Neural cell (in vitro differentiated cells): ENCODE data around the gene ATP9B. TPM values are rescaled to one million over a fixed set of nuclear protein-coding genes. Genes with fewer than 3 reads are reported as not detected.

Experiments used
- H2AFZ ChIP-seq: fragments of 200-600, 300-800 bp; sonication (generic), shearing (Covaris generic); 2 replicates; pipeline ENCODE4 v1.6.0; 2014; ENCODE audit warnings: low read depth, mild to moderate bottlenecking, antibody characterized with exemption, low read length, moderate library complexity
- H3F3A ChIP-seq: fragments of 200-600 bp; shearing (Covaris generic); 2 replicates; pipeline ENCODE4 v1.6.1; 2016; ENCODE audit warnings: mild to moderate bottlenecking, moderate library complexity, mixed read lengths, antibody characterized with exemption, low read length; ENCODE audit not compliant: insufficient read depth, poor library complexity, severe bottlenecking
- H3K27ac ChIP-seq: fragments of 200-600, 300-800 bp; sonication (generic), shearing (Covaris generic); 2 replicates; pipeline ENCODE4 v1.5.1; 2014; ENCODE audit warnings: mild to moderate bottlenecking, low read length, moderate library complexity
- H3K27me3 ChIP-seq: fragments of 300-800, 200-600 bp; sonication (generic), shearing (Covaris generic); 2 replicates; pipeline ENCODE4 v1.6.0; 2014; ENCODE audit warnings: mild to moderate bottlenecking, low read depth, low read length, moderate library complexity; ENCODE audit not compliant: insufficient read depth
- H3K36me3 ChIP-seq: fragments of 300-800, 200-600 bp; sonication (generic), shearing (Covaris generic); 2 replicates; pipeline ENCODE4 v1.5.1; 2014; ENCODE audit warnings: mild to moderate bottlenecking, antibody characterized with exemption, low read length, moderate library complexity; ENCODE audit not compliant: insufficient read depth
- H3K4me2 ChIP-seq: fragments of 300-800, 200-600 bp; sonication (generic), shearing (Covaris generic); 2 replicates; pipeline ENCODE4 v1.6.0; 2014; ENCODE audit warnings: mild to moderate bottlenecking, low read length
- H3K4me3 ChIP-seq: fragments of 300-800, 200-600 bp; sonication (generic), shearing (Covaris generic); 2 replicates; pipeline ENCODE4 v1.5.1; 2014; ENCODE audit warnings: mild to moderate bottlenecking, low read length, moderate library complexity
- H3K79me2 ChIP-seq: fragments of 200-600 bp; shearing (Covaris generic); replicated peaks from 2 replicates; pipeline ENCODE4 v1.6.0; 2014; ENCODE audit warnings: mild to moderate bottlenecking, low read length, moderate library complexity; ENCODE audit not compliant: insufficient read depth
- H3K9ac ChIP-seq: fragments of 300-800, 200-600 bp; sonication (generic), shearing (Covaris generic); 2 replicates; pipeline ENCODE4 v1.6.1; 2016; ENCODE audit warnings: mild to moderate bottlenecking, low read length, mixed read lengths
- H3K9me2 ChIP-seq: fragments of 200-600 bp; shearing (Covaris generic); 2 replicates; pipeline ENCODE4 v1.6.1; 2016; ENCODE audit warnings: mild to moderate bottlenecking, low read length, mixed read lengths; ENCODE audit not compliant: insufficient read depth
- H3K9me3 ChIP-seq: fragments of 200-600, 300-800 bp; sonication (generic), shearing (Covaris generic); 2 replicates; pipeline ENCODE4 v1.6.1; 2016; ENCODE audit warnings: mild to moderate bottlenecking, mixed run types, low read length, moderate library complexity, mixed read lengths
- H4K20me1 ChIP-seq: fragments of 200-600 bp; shearing (Covaris generic); 2 replicates; pipeline ENCODE4 v1.6.1; 2016; ENCODE audit warnings: mild to moderate bottlenecking, mixed run types; ENCODE audit not compliant: insufficient read depth
- CTCF ChIP-seq: fragments of 450-650 bp; IDR thresholded peaks from 2 replicates; pipeline ENCODE4 v1.5.1; 2014; ENCODE audit warnings: antibody characterized with exemption, mild to moderate bottlenecking, moderate library complexity; ENCODE audit not compliant: poor library complexity, severe bottlenecking
- EP300 ChIP-seq: fragments of 450-650 bp; conservative IDR thresholded peaks from 2 replicates; pipeline ENCODE4 v1.6.1; 2014; ENCODE audit warnings: antibody characterized with exemption, mild to moderate bottlenecking, moderate library complexity; ENCODE audit not compliant: poor library complexity, severe bottlenecking
- EZH2 ChIP-seq: fragments of 200-600, 300-800 bp; shearing (Covaris generic), sonication (generic); IDR thresholded peaks from 2 replicates; pipeline ENCODE4 v1.6.1; 2014; ENCODE audit warnings: antibody characterized with exemption, low read length, borderline replicate concordance, mild to moderate bottlenecking; ENCODE audit not compliant: insufficient read depth, poor library complexity, severe bottlenecking
- MXI1 ChIP-seq: fragments of 450-650 bp; conservative IDR thresholded peaks from 2 replicates; pipeline ENCODE4 v1.6.1; 2014; ENCODE audit warnings: antibody characterized with exemption, mild to moderate bottlenecking; ENCODE audit not compliant: poor library complexity, severe bottlenecking
- POLR2AphosphoS5 ChIP-seq: IDR thresholded peaks from 2 replicates; pipeline ENCODE4 v1.6.1; 2012
- RAD21 ChIP-seq: fragments of 450-650 bp; conservative IDR thresholded peaks from 2 replicates; pipeline ENCODE4 v1.6.1; 2014; ENCODE audit warnings: antibody characterized with exemption, mild to moderate bottlenecking, moderate library complexity
- REST ChIP-seq: IDR thresholded peaks from 2 replicates; pipeline ENCODE4 v1.6.1; 2012; ENCODE audit warnings: borderline replicate concordance
- SMC3 ChIP-seq: fragments of 450-650 bp; conservative IDR thresholded peaks from 2 replicates; pipeline ENCODE4 v1.6.1; 2014; ENCODE audit warnings: antibody characterized with exemption, mild to moderate bottlenecking, moderate library complexity; ENCODE audit not compliant: poor library complexity
- TAF1 ChIP-seq: IDR thresholded peaks from 2 replicates; pipeline ENCODE4 v1.6.1; 2012; ENCODE audit warnings: low read depth
- polyA plus RNA-seq: library from polyadenylated mRNA; depleted of rRNA; stranded (reverse); fragments of >200 nt; gene quantifications from 2 replicates; pipeline ENCODE4 v1.2.3, GENCODE V29; 2014

The ATP9B gene
- polyA plus RNA-seq, 1 donor from 2014 or later = 15.4 TPM

- Histone ChIP-seq H3K9me3 (no peaks in the 10 kb centered on the region), H3K79me2 (no peaks in the 10 kb centered on the region), H3K4me2 (no peak overlapping the region), H3K27me3 (no peaks in the 10 kb centered on the region), H3F3A (no peaks in the 10 kb centered on the region), H4K20me1 (no peaks in the 10 kb centered on the region), H3K9ac (no peak overlapping the region), H3K27ac (no peak overlapping the region), H3K4me3 (no peak overlapping the region), H3K9me2 (no peaks in the 10 kb centered on the region), H3K36me3 (no peaks in the 10 kb centered on the region), H2AFZ (no peak overlapping the region)
- TF ChIP-seq EZH2 (no peak), MXI1 (no peak), SMC3 (no peak), RAD21 (no peak), POLR2AphosphoS5 (no peak), CTCF (no peak), REST (no peak), TAF1 (no peak), EP300 (no peak)
These were observed 231.2 kb downstream of the ATP9B start for GRCh38 chr18:79300413-79300812.

GRCh38 chr18:79302120-79302519, 232.9 kb downstream of the ATP9B start:
- H4K20me1 ChIP-seq = no peaks in the 10 kb centered on the region
- H3K4me3 ChIP-seq = no peak overlapping the region
- H3K9ac ChIP-seq = no peak overlapping the region

More at GRCh38 chr18:79302120-79302519, 232.9 kb downstream of the ATP9B start:
- Histone ChIP-seq H3K27me3 (no peaks in the 10 kb centered on the region), H3K27ac (no peak overlapping the region), H3K4me2 (no peak overlapping the region), H3F3A (no peaks in the 10 kb centered on the region), H3K9me2 (no peaks in the 10 kb centered on the region), H2AFZ (no peak overlapping the region), H3K9me3 (no peaks in the 10 kb centered on the region), H3K36me3 (no peaks in the 10 kb centered on the region), H3K79me2 (no peaks in the 10 kb centered on the region)
- TF ChIP-seq CTCF = no peak
- no peak for TF ChIP-seq RAD21
- no peak for TF ChIP-seq SMC3
- no peak for TF ChIP-seq MXI1
- TF ChIP-seq POLR2AphosphoS5 = no peak
- TF ChIP-seq REST = no peak
- TF ChIP-seq EZH2 = no peak
- TF ChIP-seq EP300 = no peak
- TF ChIP-seq TAF1 = no peak
